Testis (tissue), 2 donors: Measurements from ENCODE around the gene MACO1.

ENCODE experiments used
- CTCF ChIP-seq, 3 experiments: fragments of 450-650 bp in 2 of 3; fragments of 200-600 bp in 1 of 3; sonication (generic) in 1 of 3; IDR thresholded peaks; one replicate each; pipeline ENCODE4 v1.5.1; 2016 to 2019; ENCODE audit warnings: antibody characterized with exemption in 3 of 3, mild to moderate bottlenecking in 2 of 3, moderate library complexity in 1 of 3
- POLR2A ChIP-seq: fragments of 450-650 bp; IDR thresholded peaks from one replicate; pipeline ENCODE4 v1.6.1; 2017; ENCODE audit warnings: antibody characterized with exemption, mild to moderate bottlenecking, moderate library complexity

GRCh38 chr1:25456502-25456901, 25.8 kb downstream of the MACO1 start:
- TF ChIP-seq CTCF (IDR thresholded peaks at IDR 0.05) (no peak), POLR2A (no peak)
